HG02852 (cell line): ENCODE data around the gene C1QC.

Source experiments
- ATAC-seq: cut with Tn5 transposase; IDR thresholded peaks from one replicate; pipeline ENCODE4 v1.9.1; 2021; ENCODE audit warnings: mild to moderate bottlenecking, moderate library complexity; ENCODE audit not compliant: unreplicated experiment

C1QC gene

GRCh38 chr1:22643381-22643780 lies at the start of gene C1QC:
C1QC (plus strand) TSS chr1:22643633; CDS start chr1:22644024, 391 bp downstream.
- ATAC-seq: no peak

- ATAC-seq: no peak
Observed at GRCh38 chr1:22594396-22594795, 49.0 kb upstream of the C1QC start.

GRCh38 chr1:22595108-22595507 lies 48.3 kb upstream of the C1QC start:
- no peak for ATAC-seq

- ATAC-seq: no peak
Observed at GRCh38 chr1:22597301-22597965, 46.0 kb upstream of the C1QC start.

- no peak for ATAC-seq
Observed at GRCh38 chr1:22597996-22598395, 45.4 kb upstream of the C1QC start.

- ATAC-seq: no peak
Observed at GRCh38 chr1:22598736-22599135, 44.7 kb upstream of the C1QC start.

GRCh38 chr1:22600071-22600816 lies 43.2 kb upstream of the C1QC start:
- ATAC-seq: no peak

GRCh38 chr1:22600817-22601605 lies 42.4 kb upstream of the C1QC start:
- no peak for ATAC-seq

GRCh38 chr1:22601610-22602009 lies 41.8 kb upstream of the C1QC start:
- ATAC-seq: no peak

- no peak for ATAC-seq
Observed at GRCh38 chr1:22602060-22602740, 41.2 kb upstream of the C1QC start.

- ATAC-seq: no peak
Observed at GRCh38 chr1:22606161-22606560, 37.3 kb upstream of the C1QC start.

GRCh38 chr1:22607154-22607553 lies 36.3 kb upstream of the C1QC start:
- ATAC-seq: no peak

GRCh38 chr1:22608361-22608760 lies 35.1 kb upstream of the C1QC start:
- ATAC-seq: no peak

- ATAC-seq: no peak
Observed at GRCh38 chr1:22609291-22609690, 34.1 kb upstream of the C1QC start.

- ATAC-seq: no peak
Observed at GRCh38 chr1:22611530-22611947, 31.9 kb upstream of the C1QC start.

GRCh38 chr1:22612671-22613571 lies 30.5 kb upstream of the C1QC start:
- no peak for ATAC-seq

- ATAC-seq: no peak
Observed at GRCh38 chr1:22613572-22613918, 29.9 kb upstream of the C1QC start.

- ATAC-seq: no peak
Observed at GRCh38 chr1:22613951-22614350, 29.5 kb upstream of the C1QC start.

GRCh38 chr1:22615886-22616285 lies 27.5 kb upstream of the C1QC start:
- no peak for ATAC-seq

GRCh38 chr1:22616571-22616970 lies 26.9 kb upstream of the C1QC start:
- ATAC-seq: no peak
